GM08714 (cell line): Measurements from ENCODE around the gene ZNF490.
A peak's percentile ranks its signal among the peaks of the same experiment; 100 is the strongest.
"Not testable (repeated sequence)": the region's sequence is repeated elsewhere in the genome, so short reads cannot be mapped to it uniquely, and the experiment has no call there.

Source experiments
- H3K4me3 ChIP-seq: fragments of 200-500 bp; sonication (Bioruptor generic); 2 replicates; pipeline ENCODE4 v1.5.1; 2014; ENCODE audit warnings: mild to moderate bottlenecking, low read length, inconsistent platforms
- ZNF274 ChIP-seq: IDR thresholded peaks from 2 replicates; pipeline ENCODE4 v1.6.1; 2012; ENCODE audit warnings: mild to moderate bottlenecking, low read depth, low read length

ZNF490 gene

GRCh38 chr19:12638611-12639182 is 28.1 kb upstream of the ZNF490 start:
- TF ChIP-seq ZNF274: no peak
- H3K4me3 ChIP-seq: no peak overlapping the region

DNA sequence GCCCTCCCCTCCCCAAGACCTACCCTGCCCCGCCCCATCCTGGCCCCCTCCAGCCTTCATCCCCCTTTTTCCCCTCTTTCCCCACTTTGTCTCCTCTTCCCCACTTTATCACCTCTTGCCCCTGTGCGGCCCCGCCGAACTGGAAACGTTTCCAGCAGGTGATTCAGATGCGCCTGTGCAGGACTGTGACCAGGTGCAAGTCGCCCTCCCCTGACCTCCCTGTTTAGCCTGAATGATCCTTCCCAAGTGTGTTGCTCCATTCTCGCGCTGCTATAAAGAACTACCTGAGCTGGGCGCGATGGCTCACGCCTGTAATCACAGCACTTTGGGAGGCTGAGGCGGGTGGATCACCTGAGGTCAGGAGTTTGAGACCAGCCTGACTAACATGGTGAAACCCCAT is 26.0 kb upstream of the ZNF490 start:
- no peak for TF ChIP-seq ZNF274
- no peak overlapping the region for H3K4me3 ChIP-seq

DNA sequence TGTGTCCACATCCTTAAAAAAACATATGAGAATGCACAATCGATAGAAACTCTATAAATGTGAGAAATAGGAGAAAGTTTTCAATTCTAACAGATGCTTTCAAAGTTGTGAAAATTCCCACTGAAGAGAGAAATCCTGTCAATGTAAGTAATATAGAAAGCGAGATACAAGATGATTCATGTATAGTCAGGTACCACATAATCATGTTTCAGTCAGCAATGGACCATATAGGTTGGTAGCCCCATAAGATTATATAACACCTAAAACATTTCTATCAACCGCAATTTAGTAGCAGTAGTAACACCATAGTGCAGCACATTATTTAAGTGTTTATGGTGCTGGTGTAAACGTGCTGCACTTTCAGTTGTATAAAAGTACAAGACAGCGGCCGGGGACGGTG is 18.6 kb upstream of the ZNF490 start:
- H3K4me3 ChIP-seq: no peak overlapping the region
- TF ChIP-seq ZNF274: no peak

DNA sequence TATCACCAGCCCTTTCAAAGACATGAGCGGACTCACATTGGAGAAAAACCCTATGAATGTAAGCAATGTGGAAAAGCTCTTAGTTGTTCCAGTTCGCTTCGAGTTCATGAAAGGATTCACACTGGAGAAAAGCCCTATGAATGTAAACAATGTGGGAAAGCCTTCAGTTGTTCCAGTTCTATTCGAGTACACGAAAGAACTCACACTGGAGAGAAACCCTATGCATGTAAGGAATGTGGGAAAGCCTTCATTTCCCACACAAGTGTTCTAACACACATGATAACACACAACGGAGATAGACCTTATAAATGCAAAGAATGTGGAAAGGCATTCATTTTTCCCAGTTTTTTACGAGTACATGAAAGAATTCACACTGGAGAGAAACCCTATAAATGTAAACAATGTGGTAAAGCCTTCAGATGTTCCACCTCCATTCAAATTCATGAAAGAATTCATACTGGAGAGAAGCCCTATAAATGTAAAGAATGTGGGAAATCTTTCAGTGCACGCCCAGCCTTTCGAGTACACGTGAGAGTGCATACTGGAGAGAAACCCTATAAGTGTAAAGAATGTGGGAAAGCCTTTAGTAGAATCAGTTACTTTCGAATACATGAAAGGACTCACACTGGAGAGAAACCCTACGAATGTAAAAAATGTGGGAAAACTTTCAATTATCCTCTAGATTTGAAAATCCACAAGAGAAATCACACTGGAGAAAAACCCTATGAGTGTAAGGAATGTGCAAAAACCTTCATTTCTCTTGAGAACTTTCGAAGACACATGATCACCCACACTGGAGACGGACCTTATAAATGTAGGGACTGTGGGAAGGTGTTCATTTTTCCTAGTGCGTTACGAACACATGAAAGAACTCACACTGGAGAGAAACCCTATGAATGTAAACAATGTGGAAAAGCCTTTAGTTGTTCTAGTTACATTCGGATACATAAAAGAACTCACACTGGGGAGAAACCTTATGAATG is 17.7 kb upstream of the ZNF490 start:
- no peak overlapping the region for H3K4me3 ChIP-seq
- peak; percentile 46 for TF ChIP-seq ZNF274

- no peak for TF ChIP-seq ZNF274
- H3K4me3 ChIP-seq: no peak overlapping the region
Measured at GRCh38 chr19:12626958-12627357, 16.3 kb upstream of the ZNF490 start.

DNA sequence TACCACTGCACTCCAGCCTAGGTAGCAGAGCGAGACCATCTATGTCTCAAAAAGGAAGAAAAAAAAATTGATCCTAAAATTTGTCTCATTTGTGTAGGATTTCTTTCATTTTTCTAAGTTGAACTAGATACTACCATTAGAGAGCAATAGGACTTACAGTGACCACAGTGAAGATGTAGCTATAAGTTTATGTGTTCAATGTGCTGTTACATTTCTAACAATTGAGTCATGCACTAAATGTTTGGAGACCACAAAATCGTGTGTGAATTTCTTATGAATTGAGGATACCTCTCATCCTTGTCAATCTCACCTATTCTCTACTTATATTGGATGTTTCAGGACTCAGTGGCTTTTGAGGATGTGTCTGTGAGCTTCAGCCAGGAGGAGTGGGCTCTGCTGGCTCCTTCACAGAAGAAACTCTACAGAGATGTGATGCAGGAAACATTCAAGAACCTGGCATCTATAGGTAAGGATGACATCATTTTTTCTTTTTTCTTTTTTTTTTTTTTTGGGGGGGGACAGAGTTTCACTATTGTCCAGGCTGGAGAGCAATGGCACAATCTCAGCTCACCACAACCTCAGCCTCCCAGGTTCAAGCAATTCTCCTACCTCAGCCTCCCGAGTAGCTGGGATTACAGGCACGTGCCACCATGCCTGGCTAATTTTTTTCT is 12.9 kb upstream of the ZNF490 start:
- no peak overlapping the region for H3K4me3 ChIP-seq
- no peak for TF ChIP-seq ZNF274

- H3K4me3 ChIP-seq: not testable (repeated sequence)
Measured at GRCh38 chr19:12621253-12622024, 10.8 kb upstream of the ZNF490 start.

DNA sequence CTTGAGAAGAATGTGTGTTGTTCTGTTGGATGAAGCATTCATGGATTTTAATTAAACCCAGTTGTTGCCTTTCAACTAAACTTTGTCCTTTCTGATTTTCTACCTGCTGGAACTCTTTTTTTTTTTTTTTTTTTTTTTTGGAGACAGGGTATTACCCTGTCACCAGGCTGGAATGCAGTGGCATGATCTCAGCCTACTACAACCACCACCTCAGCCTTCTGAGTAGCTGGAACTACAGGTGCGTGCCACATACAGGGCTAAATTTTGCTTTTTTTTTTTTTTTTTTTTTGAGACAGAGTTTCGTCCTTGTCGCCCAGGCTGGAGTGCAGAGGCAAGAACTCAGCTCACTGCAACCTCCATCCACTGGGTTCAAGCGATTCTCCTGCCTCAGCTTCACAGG is 7.0 kb upstream of the ZNF490 start:
- no peak for TF ChIP-seq ZNF274
- no peak overlapping the region for H3K4me3 ChIP-seq

- peak overlapping the region; percentile 83 for H3K4me3 ChIP-seq
- TF ChIP-seq ZNF274: no peak
Measured at GRCh38 chr19:12611361-12611699, 717 bp upstream of the ZNF490 start.

GRCh38 chr19:12607631-12608030 is 3.0 kb downstream of the ZNF490 start:
- TF ChIP-seq ZNF274: no peak
- H3K4me3 ChIP-seq: no peak overlapping the region

DNA sequence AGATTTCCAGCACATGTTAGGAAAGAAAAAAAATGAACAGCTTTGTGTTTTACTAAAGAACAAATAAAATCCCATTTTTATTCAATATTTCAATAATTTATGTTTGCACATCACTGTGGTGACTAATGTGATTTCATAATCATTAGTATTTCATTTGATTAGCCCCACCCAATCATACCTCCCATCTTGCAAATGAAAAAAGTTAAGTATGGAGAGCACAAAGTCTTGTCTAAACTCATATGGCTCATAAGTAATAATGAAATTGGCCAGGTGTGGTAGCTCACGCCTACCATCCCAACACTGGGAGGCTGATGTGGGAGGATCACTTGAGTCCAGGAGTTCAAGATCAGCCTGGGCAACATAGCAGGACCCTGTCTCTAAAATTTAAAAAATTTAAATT is 3.8 kb downstream of the ZNF490 start:
- H3K4me3 ChIP-seq: no peak overlapping the region
- TF ChIP-seq ZNF274: no peak

DNA sequence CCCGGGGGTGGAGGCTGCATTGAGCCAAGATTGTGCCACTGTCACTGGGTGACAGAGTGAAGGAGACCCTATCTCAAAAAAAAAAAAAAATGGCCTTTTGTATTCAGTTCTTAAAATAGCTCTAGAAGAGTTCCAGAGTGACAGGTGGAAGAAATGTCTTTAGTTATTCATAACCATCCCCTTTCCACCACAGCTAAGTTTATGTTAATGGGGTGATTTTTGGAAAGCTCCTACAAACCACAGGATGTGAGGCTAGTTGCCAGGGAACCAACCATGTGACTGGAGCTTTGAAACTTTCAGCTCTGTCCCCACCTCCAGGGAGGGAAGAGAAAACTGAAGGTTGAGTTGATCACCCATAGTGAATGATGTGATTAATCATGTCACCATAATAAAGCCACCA is 6.9 kb downstream of the ZNF490 start:
- H3K4me3 ChIP-seq: no peak overlapping the region
- no peak for TF ChIP-seq ZNF274

- TF ChIP-seq ZNF274: no peak
Measured at GRCh38 chr19:12597594-12597993, 13.0 kb downstream of the ZNF490 start.

GRCh38 chr19:12596927-12597548 is 13.6 kb downstream of the ZNF490 start:
- TF ChIP-seq ZNF274: no peak
- no peak overlapping the region for H3K4me3 ChIP-seq

More at GRCh38 chr19:12597594-12597993, 13.0 kb downstream of the ZNF490 start:
- H3K4me3 ChIP-seq: no peak overlapping the region
